GM12873 (cell line): ENCODE results near the gene PAPSS2.

ENCODE experiments used
- TF ChIP-seq, protein P1 (sequence below): IDR thresholded peaks from 2 replicates; pipeline ENCODE4 v1.5.1; 2012; ENCODE audit warnings: low read depth, mild to moderate bottlenecking, moderate library complexity, low read length, control low read depth; ENCODE audit not compliant: insufficient read depth; ENCODE audit errors: missing control alignments

PAPSS2 gene

DNA sequence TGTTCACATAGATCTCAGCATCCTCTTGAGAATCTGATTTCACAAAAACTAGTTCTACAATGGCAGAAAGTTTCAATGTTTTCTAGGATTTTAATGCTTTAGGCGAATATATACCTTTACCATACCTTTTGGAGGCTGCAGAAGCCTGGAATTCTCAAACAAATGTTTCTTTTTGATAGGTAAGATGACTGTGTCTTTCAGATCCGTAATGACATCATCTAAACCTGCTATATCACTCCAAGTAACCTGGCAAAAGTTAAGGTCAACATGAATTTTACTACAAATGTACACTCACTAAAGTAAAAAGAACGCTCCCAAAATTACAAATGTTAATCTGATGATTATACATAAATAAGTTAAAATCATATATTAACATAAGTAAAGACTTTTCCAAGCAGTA is 130.5 kb downstream of the PAPSS2 start:
- TF ChIP-seq, protein P1, sequence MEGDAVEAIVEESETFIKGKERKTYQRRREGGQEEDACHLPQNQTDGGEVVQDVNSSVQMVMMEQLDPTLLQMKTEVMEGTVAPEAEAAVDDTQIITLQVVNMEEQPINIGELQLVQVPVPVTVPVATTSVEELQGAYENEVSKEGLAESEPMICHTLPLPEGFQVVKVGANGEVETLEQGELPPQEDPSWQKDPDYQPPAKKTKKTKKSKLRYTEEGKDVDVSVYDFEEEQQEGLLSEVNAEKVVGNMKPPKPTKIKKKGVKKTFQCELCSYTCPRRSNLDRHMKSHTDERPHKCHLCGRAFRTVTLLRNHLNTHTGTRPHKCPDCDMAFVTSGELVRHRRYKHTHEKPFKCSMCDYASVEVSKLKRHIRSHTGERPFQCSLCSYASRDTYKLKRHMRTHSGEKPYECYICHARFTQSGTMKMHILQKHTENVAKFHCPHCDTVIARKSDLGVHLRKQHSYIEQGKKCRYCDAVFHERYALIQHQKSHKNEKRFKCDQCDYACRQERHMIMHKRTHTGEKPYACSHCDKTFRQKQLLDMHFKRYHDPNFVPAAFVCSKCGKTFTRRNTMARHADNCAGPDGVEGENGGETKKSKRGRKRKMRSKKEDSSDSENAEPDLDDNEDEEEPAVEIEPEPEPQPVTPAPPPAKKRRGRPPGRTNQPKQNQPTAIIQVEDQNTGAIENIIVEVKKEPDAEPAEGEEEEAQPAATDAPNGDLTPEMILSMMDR, result no peak

- TF ChIP-seq, protein P1, result no peak
Measured at GRCh38 chr10:87794285-87794684, 134.6 kb downstream of the PAPSS2 start.
